Measurements from ENCODE around the gene CCDC197.

GRCh38 chr14:93957333-93957710 is 39.8 kb upstream of the CCDC197 start:
- TF ChIP-seq AEBP2 (tag by site-specific recombination; IDR thresholded peaks at IDR 0.05; ENCODE audit: borderline replicate concordance) = no peak
- TF ChIP-seq ZNF274 (IDR thresholded peaks at IDR 0.05; ENCODE audit: low read length) = no peak
- no peak for TF ChIP-seq ZNF274 (tag by site-specific recombination; IDR thresholded peaks at IDR 0.05; ENCODE audit: borderline replicate concordance)
- no peak for TF ChIP-seq CTCF (tag by site-specific recombination; IDR thresholded peaks at IDR 0.05)
- TF ChIP-seq ZBTB10 (tag by site-specific recombination; IDR thresholded peaks at IDR 0.05) = no peak
- no peak for TF ChIP-seq PRDM2 (tag by site-specific recombination; IDR thresholded peaks at IDR 0.05; ENCODE audit: borderline replicate concordance)
- no peak for TF ChIP-seq KLF10 (tag by site-specific recombination; IDR thresholded peaks at IDR 0.05)
- no peak for TF ChIP-seq KLF16 (tag by site-specific recombination; IDR thresholded peaks at IDR 0.05)
- no peak for TF ChIP-seq ZNF350 (tag by site-specific recombination; IDR thresholded peaks at IDR 0.05)
- no peak for TF ChIP-seq ZBTB1 (tag by site-specific recombination; IDR thresholded peaks at IDR 0.05)
- no peak for TF ChIP-seq ZNF133 (tag by site-specific recombination; IDR thresholded peaks at IDR 0.05)
- TF ChIP-seq ZNF704 (tag by site-specific recombination; IDR thresholded peaks at IDR 0.05) = no peak
- TF ChIP-seq ATF2 (tag by site-specific recombination; IDR thresholded peaks at IDR 0.05; ENCODE audit: low read depth) = no peak
- no peak for TF ChIP-seq ZBTB21 (tag by site-specific recombination; IDR thresholded peaks at IDR 0.05)
- TF ChIP-seq ZNF501 (tag by site-specific recombination; IDR thresholded peaks at IDR 0.05) = no peak
